HEK293 (cell line): Measurements from ENCODE around the gene MAGEA8.

Experiments used
- CTCF ChIA-PET: fragments of 350-600 bp; formaldehyde crosslinking; extraction: SDS; loops from one replicate; lab custom pipeline; 2021; ENCODE audit warnings: antibody characterized with exemption; lab: Yijun Ruan, JAX
- POLR2A ChIA-PET: fragments of 300-600 bp; formaldehyde crosslinking; extraction: SDS; loops from one replicate; lab custom pipeline; 2020; ENCODE audit warnings: antibody characterized with exemption, inconsistent platforms; lab: Yijun Ruan, JAX
- H3K27ac ChIP-seq: fragments of 200-500 bp; sonication (Bioruptor generic); 2 replicates; pipeline ENCODE4 v1.5.1; 2014; ENCODE audit warnings: low read depth, low read length, control low read depth, inconsistent platforms; ENCODE audit errors: extremely low read depth
- H3K36me3 ChIP-seq, 2 experiments: fragments of 200-500 bp in 1 of 2; sonication (Bioruptor generic) in 1 of 2; 1 replicate in 1 of 2; 2 replicates in 1 of 2; pipeline ENCODE4 v1.5.1; 2014 to 2017; ENCODE audit warnings: inconsistent platforms in 2 of 2, low read length in 2 of 2; ENCODE audit not compliant: control insufficient read depth in 2 of 2, insufficient read depth in 1 of 2
- H3K4me1 ChIP-seq: fragments of 200-500 bp; sonication (Bioruptor generic); 2 replicates; pipeline ENCODE4 v1.5.1; 2014; ENCODE audit warnings: mild to moderate bottlenecking, low read length, inconsistent platforms; ENCODE audit not compliant: control insufficient read depth, insufficient read depth
- H3K4me3 ChIP-seq: 2 replicates; pipeline ENCODE4 v1.5.1; 2011; ENCODE audit warnings: low read depth, mild to moderate bottlenecking, control low read depth, low read length, moderate library complexity
- H3K9me3 ChIP-seq: fragments of 200-500 bp; sonication (Bioruptor generic); 2 replicates; pipeline ENCODE4 v1.5.1; 2014; ENCODE audit warnings: low read depth, low read length, inconsistent platforms; ENCODE audit not compliant: control insufficient read depth, insufficient read depth
- BCL11B ChIP-seq: fragments of 450-650 bp; formaldehyde crosslinking; IDR thresholded peaks from 2 replicates; pipeline ENCODE4 v1.5.1; 2016; ENCODE audit warnings: low read depth, missing biosample characterization, missing genetic modification characterization
- HOXD13 ChIP-seq: sonication (generic); formaldehyde crosslinking; IDR thresholded peaks from 2 replicates; pipeline ENCODE4 v1.8.0; 2022; ENCODE audit warnings: missing genetic modification reagents, borderline replicate concordance
- PRDM1 ChIP-seq: fragments of 450-650 bp; formaldehyde crosslinking; IDR thresholded peaks from 2 replicates; pipeline ENCODE4; 2016; ENCODE audit warnings: missing biosample characterization, missing genetic modification characterization
- RBAK ChIP-seq: fragments of 450-650 bp; formaldehyde crosslinking; IDR thresholded peaks from 2 replicates; pipeline ENCODE4 v1.5.1; 2016; ENCODE audit warnings: missing biosample characterization, missing genetic modification characterization
- SETDB1 ChIP-seq: IDR thresholded peaks from one replicate; pipeline ENCODE4 v1.6.1; 2017; ENCODE audit warnings: mild to moderate bottlenecking, low read length, moderate library complexity, mixed read lengths; ENCODE audit not compliant: insufficient read length
- TRIM28 ChIP-seq: IDR thresholded peaks from 2 replicates; pipeline ENCODE4 v1.6.1; 2011; ENCODE audit warnings: low read length, control low read depth, borderline replicate concordance
- ZBTB48 ChIP-seq: fragments of 450-650 bp; formaldehyde crosslinking; IDR thresholded peaks from 2 replicates; pipeline ENCODE4 v1.5.1; 2016; ENCODE audit warnings: missing biosample characterization, missing genetic modification characterization
- ZBTB8A ChIP-seq: fragments of 450-650 bp; formaldehyde crosslinking; IDR thresholded peaks from 2 replicates; pipeline ENCODE4 v1.5.1; 2016; ENCODE audit warnings: missing biosample characterization, missing genetic modification characterization
- ZNF140 ChIP-seq: fragments of 450-650 bp; formaldehyde crosslinking; IDR thresholded peaks from 2 replicates; pipeline ENCODE4 v1.5.1; 2016; ENCODE audit warnings: missing biosample characterization, missing genetic modification characterization
- ZNF211 ChIP-seq: fragments of 450-650 bp; formaldehyde crosslinking; IDR thresholded peaks from 2 replicates; pipeline ENCODE4 v1.5.1; 2016; ENCODE audit warnings: low read depth, missing biosample characterization, missing genetic modification characterization
- ZNF223 ChIP-seq: fragments of 450-650 bp; formaldehyde crosslinking; IDR thresholded peaks from 2 replicates; pipeline ENCODE4 v1.5.1; 2016; ENCODE audit warnings: missing biosample characterization, missing genetic modification characterization
- ZNF266 ChIP-seq: fragments of 450-650 bp; formaldehyde crosslinking; IDR thresholded peaks from 2 replicates; pipeline ENCODE4 v1.5.1; 2016; ENCODE audit warnings: missing biosample characterization, missing genetic modification characterization, low read depth
- ZNF335 ChIP-seq: fragments of 450-650 bp; formaldehyde crosslinking; conservative IDR thresholded peaks from 2 replicates; pipeline ENCODE4 v1.5.1; 2016; ENCODE audit warnings: missing biosample characterization, missing genetic modification characterization
- ZNF416 ChIP-seq: fragments of 450-650 bp; formaldehyde crosslinking; IDR thresholded peaks from 2 replicates; pipeline ENCODE4 v1.5.1; 2016; ENCODE audit warnings: missing biosample characterization, missing genetic modification characterization
- ZNF544 ChIP-seq: fragments of 450-650 bp; formaldehyde crosslinking; IDR thresholded peaks from 2 replicates; pipeline ENCODE4 v1.5.0; 2017; ENCODE audit warnings: missing biosample characterization, missing genetic modification characterization
- ZNF571 ChIP-seq: fragments of 450-650 bp; formaldehyde crosslinking; IDR thresholded peaks from 2 replicates; pipeline ENCODE4 v1.5.0; 2017; ENCODE audit warnings: missing biosample characterization, missing genetic modification characterization
- ZNF670 ChIP-seq: fragments of 450-650 bp; formaldehyde crosslinking; IDR thresholded peaks from 2 replicates; pipeline ENCODE4 v1.5.1; 2016; ENCODE audit warnings: missing biosample characterization, missing genetic modification characterization, low read depth
- ZNF777 ChIP-seq: fragments of 450-650 bp; formaldehyde crosslinking; IDR thresholded peaks from 2 replicates; pipeline ENCODE4 v1.5.1; 2017; ENCODE audit warnings: missing biosample characterization, missing genetic modification characterization, borderline replicate concordance
- TF ChIP-seq, protein P1 (sequence below): fragments of 450-650 bp; formaldehyde crosslinking; IDR thresholded peaks from 2 replicates; pipeline ENCODE4 v1.5.1; 2016; ENCODE audit warnings: missing biosample characterization, missing genetic modification characterization, low read depth
- TF ChIP-seq, protein P2 (sequence below): fragments of 450-650 bp; formaldehyde crosslinking; IDR thresholded peaks from 2 replicates; pipeline ENCODE4 v1.5.1; 2016; ENCODE audit warnings: missing biosample characterization, missing genetic modification characterization
- TF ChIP-seq, protein P3 (sequence below): fragments of 450-650 bp; formaldehyde crosslinking; IDR thresholded peaks from 2 replicates; pipeline ENCODE4 v1.5.1; 2017; ENCODE audit warnings: missing biosample characterization, missing genetic modification characterization

Gene MAGEA8

DNA sequence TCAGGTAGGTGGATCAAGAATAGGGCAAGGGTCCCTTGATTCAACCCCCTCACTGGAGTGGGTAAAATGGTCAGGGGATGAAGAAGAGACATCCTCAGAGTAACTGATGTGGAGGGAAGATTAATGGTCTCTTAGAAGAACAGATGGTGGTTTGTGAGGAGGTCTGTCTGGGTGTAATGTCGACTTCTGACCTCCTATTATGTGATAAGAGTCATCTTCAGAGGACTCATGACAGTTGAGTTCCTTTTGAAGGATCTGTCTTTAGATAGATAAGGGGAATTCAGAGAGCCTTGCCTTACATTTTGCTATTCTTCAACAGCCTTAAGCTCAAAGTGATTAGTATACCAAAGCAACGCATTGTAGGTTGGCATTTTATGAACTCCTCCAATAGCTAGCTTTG, 27.1 kb upstream of the MAGEA8 start (continued):
- TF ChIP-seq BCL11B (tag by site-specific recombination) (no peak), ZNF544 (tag by site-specific recombination) (no peak), ZNF670 (tag by site-specific recombination) (no peak), ZBTB48 (no peak), ZNF266 (tag by site-specific recombination) (no peak)
- TF ChIP-seq, protein P1, sequence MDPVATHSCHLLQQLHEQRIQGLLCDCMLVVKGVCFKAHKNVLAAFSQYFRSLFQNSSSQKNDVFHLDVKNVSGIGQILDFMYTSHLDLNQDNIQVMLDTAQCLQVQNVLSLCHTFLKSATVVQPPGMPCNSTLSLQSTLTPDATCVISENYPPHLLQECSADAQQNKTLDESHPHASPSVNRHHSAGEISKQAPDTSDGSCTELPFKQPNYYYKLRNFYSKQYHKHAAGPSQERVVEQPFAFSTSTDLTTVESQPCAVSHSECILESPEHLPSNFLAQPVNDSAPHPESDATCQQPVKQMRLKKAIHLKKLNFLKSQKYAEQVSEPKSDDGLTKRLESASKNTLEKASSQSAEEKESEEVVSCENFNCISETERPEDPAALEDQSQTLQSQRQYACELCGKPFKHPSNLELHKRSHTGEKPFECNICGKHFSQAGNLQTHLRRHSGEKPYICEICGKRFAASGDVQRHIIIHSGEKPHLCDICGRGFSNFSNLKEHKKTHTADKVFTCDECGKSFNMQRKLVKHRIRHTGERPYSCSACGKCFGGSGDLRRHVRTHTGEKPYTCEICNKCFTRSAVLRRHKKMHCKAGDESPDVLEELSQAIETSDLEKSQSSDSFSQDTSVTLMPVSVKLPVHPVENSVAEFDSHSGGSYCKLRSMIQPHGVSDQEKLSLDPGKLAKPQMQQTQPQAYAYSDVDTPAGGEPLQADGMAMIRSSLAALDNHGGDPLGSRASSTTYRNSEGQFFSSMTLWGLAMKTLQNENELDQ (tag by site-specific recombination) = no peak

DNA sequence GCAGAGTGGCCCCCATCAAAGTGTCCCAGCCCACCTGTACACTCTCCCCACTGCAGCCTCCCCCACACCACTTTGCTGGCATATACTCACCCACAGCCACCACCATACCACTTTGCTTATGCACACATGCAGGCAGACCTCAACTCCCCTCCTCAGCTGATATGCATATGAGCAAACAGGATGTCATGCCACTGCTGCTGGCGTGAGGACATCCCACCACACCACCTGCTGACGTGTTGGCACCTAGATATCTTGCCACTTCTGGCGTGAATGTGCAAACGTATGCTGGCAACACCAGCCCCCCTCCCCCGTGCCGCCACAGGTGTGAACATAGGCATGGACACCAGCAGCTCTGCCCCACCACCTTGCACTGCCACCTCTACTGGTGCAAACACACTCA, 22.4 kb upstream of the MAGEA8 start:
- no peak for TF ChIP-seq ZNF544 (tag by site-specific recombination)
- TF ChIP-seq ZNF140 (tag by site-specific recombination) = no peak
- TF ChIP-seq, all 188 proteins: peak for 0
- CTCF ChIA-PET = no interaction called here
- POLR2A ChIA-PET = no interaction called here
- Histone ChIP-seq H3K4me1 (peaks cover 3% of the 10 kb centered on the region; the same call in 1 of the 2 replicates), H3K36me3 (no peaks in the 10 kb centered on the region), H3K4me3 (no peak overlapping the region), H3K9me3 (peaks cover 5% of the 10 kb centered on the region; the same call in 1 of the 2 replicates), H3K27ac (no peak overlapping the region)

DNA sequence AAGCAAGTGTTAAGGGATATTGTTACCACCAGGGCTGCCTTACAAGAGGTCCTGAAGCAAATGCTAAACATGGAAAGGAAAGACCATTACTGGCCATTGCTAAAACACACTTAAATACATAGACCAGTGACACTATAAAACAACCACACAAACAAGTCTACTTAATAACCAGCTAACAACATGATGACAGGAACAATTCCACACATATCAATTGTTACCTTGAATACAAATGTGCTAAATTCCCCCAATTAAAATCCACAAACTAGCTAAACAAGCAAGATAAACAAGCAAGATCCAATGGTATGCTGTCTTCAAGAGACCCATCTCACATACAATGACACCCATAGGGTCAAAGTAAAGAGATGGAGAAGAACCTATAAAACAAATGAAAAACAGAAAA, 20.5 kb upstream of the MAGEA8 start:
- Histone ChIP-seq H3K36me3 (no peaks in the 10 kb centered on the region), H3K4me1 (peaks cover 3% of the 10 kb centered on the region; the same call in 1 of the 2 replicates), H3K9me3 (peaks cover 5% of the 10 kb centered on the region; the same call in 1 of the 2 replicates), H3K27ac (no peak overlapping the region), H3K4me3 (no peak overlapping the region)
- POLR2A ChIA-PET = no interaction called here
- TF ChIP-seq TRIM28 = peak; percentile 61; the same call in 1 of the 2 replicates
- TF ChIP-seq ZNF211 = no peak
- peak; percentile 92 for TF ChIP-seq SETDB1
- CTCF ChIA-PET = interaction anchor here (0.6 to 3.6 kb wide), 3 partner anchors 11 to 348 kb away, joined by 4 to 25 read pairs (median 6); no protein-coding TSS in a partner anchor

DNA sequence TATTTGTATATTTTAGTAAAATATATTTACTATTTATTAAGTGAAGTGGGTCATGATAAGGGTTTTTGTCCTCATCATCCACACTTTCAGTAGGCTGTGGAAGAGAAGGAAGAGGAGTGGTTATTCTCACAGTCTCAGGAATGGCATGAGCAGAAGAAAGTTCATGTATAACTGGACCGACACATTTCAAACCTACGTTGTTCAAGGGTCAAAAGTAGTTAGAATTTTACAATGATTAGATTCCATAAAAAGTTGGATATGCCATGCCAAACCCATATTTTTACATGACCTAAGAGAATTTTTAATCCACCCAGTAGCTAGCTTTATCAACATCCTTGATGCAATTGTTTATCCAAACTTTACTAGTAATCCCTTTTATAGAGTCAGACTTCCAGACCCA, 15.6 kb upstream of the MAGEA8 start:
- H3K4me1 ChIP-seq = no peaks in the 10 kb centered on the region
- no peak overlapping the region for H3K4me3 ChIP-seq
- POLR2A ChIA-PET = no interaction called here
- CTCF ChIA-PET = interaction anchor here (0.5 kb wide), 1 partner anchor 395 kb away, joined by 3 read pairs; no protein-coding TSS in a partner anchor
- TF ChIP-seq PRDM1 (tag by site-specific recombination) (no peak), ZNF571 (tag by site-specific recombination) (no peak), RBAK (tag by site-specific recombination) (no peak), ZNF223 (tag by site-specific recombination) (no peak), ZNF416 (no peak), HOXD13 (CRISPR knock-in tag) (no peak), ZBTB8A (tag by site-specific recombination) (no peak), ZNF335 (tag by site-specific recombination) (no peak), ZNF777 (tag by site-specific recombination) (no peak)
- TF ChIP-seq, protein P2, sequence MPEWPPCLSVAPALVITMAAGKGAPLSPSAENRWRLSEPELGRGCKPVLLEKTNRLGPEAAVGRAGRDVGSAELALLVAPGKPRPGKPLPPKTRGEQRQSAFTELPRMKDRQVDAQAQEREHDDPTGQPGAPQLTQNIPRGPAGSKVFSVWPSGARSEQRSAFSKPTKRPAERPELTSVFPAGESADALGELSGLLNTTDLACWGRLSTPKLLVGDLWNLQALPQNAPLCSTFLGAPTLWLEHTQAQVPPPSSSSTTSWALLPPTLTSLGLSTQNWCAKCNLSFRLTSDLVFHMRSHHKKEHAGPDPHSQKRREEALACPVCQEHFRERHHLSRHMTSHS (tag by site-specific recombination) = no peak
- TF ChIP-seq, protein P3, sequence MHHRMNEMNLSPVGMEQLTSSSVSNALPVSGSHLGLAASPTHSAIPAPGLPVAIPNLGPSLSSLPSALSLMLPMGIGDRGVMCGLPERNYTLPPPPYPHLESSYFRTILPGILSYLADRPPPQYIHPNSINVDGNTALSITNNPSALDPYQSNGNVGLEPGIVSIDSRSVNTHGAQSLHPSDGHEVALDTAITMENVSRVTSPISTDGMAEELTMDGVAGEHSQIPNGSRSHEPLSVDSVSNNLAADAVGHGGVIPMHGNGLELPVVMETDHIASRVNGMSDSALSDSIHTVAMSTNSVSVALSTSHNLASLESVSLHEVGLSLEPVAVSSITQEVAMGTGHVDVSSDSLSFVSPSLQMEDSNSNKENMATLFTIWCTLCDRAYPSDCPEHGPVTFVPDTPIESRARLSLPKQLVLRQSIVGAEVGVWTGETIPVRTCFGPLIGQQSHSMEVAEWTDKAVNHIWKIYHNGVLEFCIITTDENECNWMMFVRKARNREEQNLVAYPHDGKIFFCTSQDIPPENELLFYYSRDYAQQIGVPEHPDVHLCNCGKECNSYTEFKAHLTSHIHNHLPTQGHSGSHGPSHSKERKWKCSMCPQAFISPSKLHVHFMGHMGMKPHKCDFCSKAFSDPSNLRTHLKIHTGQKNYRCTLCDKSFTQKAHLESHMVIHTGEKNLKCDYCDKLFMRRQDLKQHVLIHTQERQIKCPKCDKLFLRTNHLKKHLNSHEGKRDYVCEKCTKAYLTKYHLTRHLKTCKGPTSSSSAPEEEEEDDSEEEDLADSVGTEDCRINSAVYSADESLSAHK = no peak
- TF ChIP-seq, all 188 proteins: peak for 0
- Histone ChIP-seq H3K27ac (no peak overlapping the region), H3K36me3 (no peaks in the 10 kb centered on the region), H3K9me3 (peaks cover 5% of the 10 kb centered on the region; the same call in 1 of the 2 replicates)
